HepG2 (cell line): ENCODE results near the gene MTRFR. TPM values are rescaled to one million over a fixed set of nuclear protein-coding genes. Genes with fewer than 3 reads are reported as not detected.

Source experiments
- KDM6A ChIP-seq: IDR thresholded peaks from 2 replicates; pipeline ENCODE4 v1.6.1; 2016; ENCODE audit warnings: low read depth
- LCORL ChIP-seq, 2 experiments: fragments of 450-650 bp in 1 of 2; sonication (generic) in 1 of 2; formaldehyde crosslinking in 1 of 2; IDR thresholded peaks; 2 replicates each; pipeline versions ENCODE4 v1.5.0 to v1.6.1; 2017 to 2020; ENCODE audit warnings: antibody characterized with exemption in 1 of 2, missing genetic modification reagents in 1 of 2
- MAFF ChIP-seq: IDR thresholded peaks from 2 replicates; pipeline ENCODE4 v1.6.1; 2011; ENCODE audit warnings: low read depth, low read length, improper control_type of control experiment
- NPAS2 ChIP-seq: sonication (generic); formaldehyde crosslinking; IDR thresholded peaks from 2 replicates; pipeline ENCODE4 v1.8.0; 2022; ENCODE audit warnings: mild to moderate bottlenecking, missing genetic modification reagents, borderline replicate concordance
- PRPF4 ChIP-seq: fragments of 200-400 bp; formaldehyde crosslinking; IDR thresholded peaks from 2 replicates; pipeline ENCODE4 v1.6.1; 2016; ENCODE audit warnings: low read length, low read depth; ENCODE audit not compliant: poor library complexity, severe bottlenecking
- RELA ChIP-seq: sonication (generic); formaldehyde crosslinking; IDR thresholded peaks from 2 replicates; pipeline ENCODE4 v1.4.0; 2020; ENCODE audit warnings: missing genetic modification reagents
- SMAD9 ChIP-seq: sonication (generic); formaldehyde crosslinking; IDR thresholded peaks from 2 replicates; pipeline ENCODE4 v1.5.1; 2020; ENCODE audit warnings: mild to moderate bottlenecking, missing genetic modification reagents
- TOE1 ChIP-seq: sonication (generic); formaldehyde crosslinking; IDR thresholded peaks from 2 replicates; pipeline ENCODE4 v1.4.0; 2020; ENCODE audit warnings: mild to moderate bottlenecking, missing genetic modification reagents
- ZKSCAN5 ChIP-seq: sonication (generic); formaldehyde crosslinking; IDR thresholded peaks from 2 replicates; pipeline ENCODE4 v1.5.1; 2020; ENCODE audit warnings: mild to moderate bottlenecking, missing genetic modification reagents
- ZNF180 ChIP-seq: sonication (generic); formaldehyde crosslinking; IDR thresholded peaks from 2 replicates; pipeline ENCODE4 v1.4.0; 2020; ENCODE audit warnings: low read depth, missing genetic modification reagents, borderline replicate concordance
- ZNF329 ChIP-seq: sonication (generic); formaldehyde crosslinking; IDR thresholded peaks from 2 replicates; pipeline ENCODE4 v1.9.0; 2021; ENCODE audit warnings: low read depth, mild to moderate bottlenecking, missing genetic modification reagents
- ZNF446 ChIP-seq: sonication (generic); formaldehyde crosslinking; IDR thresholded peaks from 2 replicates; pipeline ENCODE4 v1.5.0; 2020; ENCODE audit warnings: mild to moderate bottlenecking, missing genetic modification reagents
- ZNF543 ChIP-seq: sonication (generic); formaldehyde crosslinking; IDR thresholded peaks from 2 replicates; pipeline ENCODE4 v1.4.0; 2020; ENCODE audit warnings: mild to moderate bottlenecking, missing genetic modification reagents
- ZNF589 ChIP-seq: sonication (generic); formaldehyde crosslinking; conservative IDR thresholded peaks from 2 replicates; pipeline ENCODE4 v1.8.0; 2022; ENCODE audit warnings: mild to moderate bottlenecking, moderate library complexity, missing genetic modification reagents
- polyA plus RNA-seq, 8 experiments: library from polyadenylated mRNA; depleted of rRNA in 3 of 8; stranded (reverse) in 7 of 8; unstranded in 1 of 8; fragments of >200 nt; fragmentation: Illumina TruSeq in 4 of 8; extraction: Trizol in 4 of 8; gene quantifications; 2 replicates each; pipeline versions ENCODE4 v1.2.1 to v1.2.3, GENCODE V29; 2011 to 2016; ENCODE audit warnings: low read depth in 4 of 8, missing spikeins in 1 of 8, mixed read lengths in 1 of 8; ENCODE audit not compliant: insufficient read depth in 1 of 8
- total RNA-seq, 5 experiments: library from RNA; depleted of rRNA; stranded (reverse); fragments of >200 nt; fragmentation: Illumina TruSeq; extraction: Trizol; gene quantifications; 2 replicates each; pipeline ENCODE4 v1.2.3, GENCODE V29; 2016; ENCODE audit warnings: low read depth in 1 of 5
- TF ChIP-seq, protein P1 (sequence below): sonication (generic); formaldehyde crosslinking; conservative IDR thresholded peaks from 2 replicates; pipeline ENCODE4 v1.4.0; 2020; ENCODE audit warnings: missing genetic modification reagents
- TF ChIP-seq, protein P2 (sequence below): sonication (generic); formaldehyde crosslinking; IDR thresholded peaks from 2 replicates; pipeline ENCODE4 v1.4.0; 2020; ENCODE audit warnings: missing genetic modification reagents
- TF ChIP-seq, protein P3 (sequence below): sonication (generic); formaldehyde crosslinking; IDR thresholded peaks from 2 replicates; pipeline ENCODE4 v1.4.0; 2020; ENCODE audit warnings: low read depth, mild to moderate bottlenecking, missing genetic modification reagents
- TF ChIP-seq, protein P4 (sequence below): IDR thresholded peaks from 2 replicates; pipeline ENCODE4 v1.6.1; 2018; ENCODE audit warnings: missing genetic modification reagents
- TF ChIP-seq, protein P5 (sequence below): sonication (generic); formaldehyde crosslinking; IDR thresholded peaks from 2 replicates; pipeline ENCODE4 v1.5.0; 2020; ENCODE audit warnings: missing genetic modification reagents

MTRFR gene
- total and polyA plus RNA-seq, 2 of the 13 experiments (the other 11 are each of a cell fraction or from before 2014, with no cell fraction given): 7.1 to 9.9 TPM

DNA sequence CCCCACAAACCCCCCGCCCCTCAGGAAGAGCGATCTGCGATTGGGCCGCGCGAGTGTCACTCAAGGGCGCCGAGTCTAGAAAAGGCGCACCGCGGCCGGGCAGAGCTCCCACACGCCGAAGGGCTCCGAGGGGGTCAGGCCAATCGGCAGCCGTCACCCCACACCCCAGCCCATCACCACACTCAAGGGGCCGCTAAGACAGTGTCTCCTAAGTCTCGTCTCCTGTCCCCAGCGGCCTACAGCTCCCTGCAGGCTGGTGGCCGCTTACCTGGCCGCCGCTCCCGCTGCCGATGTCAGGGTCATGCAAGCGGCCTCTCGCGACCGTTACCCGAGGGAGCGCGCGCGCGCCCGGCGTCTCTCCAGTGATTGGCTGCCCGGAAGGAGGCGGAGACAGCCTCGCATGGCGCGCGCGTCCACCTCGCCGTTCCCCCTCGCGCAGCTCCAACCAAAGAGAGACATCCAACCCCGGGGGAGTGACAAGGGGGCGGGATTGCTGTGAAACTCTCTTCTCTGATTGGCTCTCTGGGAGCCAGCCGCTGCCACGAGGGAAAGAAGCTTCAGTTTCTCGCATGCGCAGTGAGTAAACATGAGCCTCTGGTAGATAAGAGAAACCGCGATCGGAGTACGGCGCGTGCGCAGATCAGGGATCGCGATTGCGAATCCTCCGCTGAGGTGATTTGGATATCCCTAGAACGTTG, at the start of gene MTRFR, which contains the start of gene MPHOSPH9 (continued):
- TF ChIP-seq, protein P1, sequence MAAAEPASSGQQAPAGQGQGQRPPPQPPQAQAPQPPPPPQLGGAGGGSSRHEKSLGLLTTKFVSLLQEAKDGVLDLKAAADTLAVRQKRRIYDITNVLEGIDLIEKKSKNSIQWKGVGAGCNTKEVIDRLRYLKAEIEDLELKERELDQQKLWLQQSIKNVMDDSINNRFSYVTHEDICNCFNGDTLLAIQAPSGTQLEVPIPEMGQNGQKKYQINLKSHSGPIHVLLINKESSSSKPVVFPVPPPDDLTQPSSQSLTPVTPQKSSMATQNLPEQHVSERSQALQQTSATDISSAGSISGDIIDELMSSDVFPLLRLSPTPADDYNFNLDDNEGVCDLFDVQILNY (CRISPR knock-in tag): 0 out of 2 replicates have a peak, but pooled peaks have one; percentile 73
- TF ChIP-seq, protein P2, sequence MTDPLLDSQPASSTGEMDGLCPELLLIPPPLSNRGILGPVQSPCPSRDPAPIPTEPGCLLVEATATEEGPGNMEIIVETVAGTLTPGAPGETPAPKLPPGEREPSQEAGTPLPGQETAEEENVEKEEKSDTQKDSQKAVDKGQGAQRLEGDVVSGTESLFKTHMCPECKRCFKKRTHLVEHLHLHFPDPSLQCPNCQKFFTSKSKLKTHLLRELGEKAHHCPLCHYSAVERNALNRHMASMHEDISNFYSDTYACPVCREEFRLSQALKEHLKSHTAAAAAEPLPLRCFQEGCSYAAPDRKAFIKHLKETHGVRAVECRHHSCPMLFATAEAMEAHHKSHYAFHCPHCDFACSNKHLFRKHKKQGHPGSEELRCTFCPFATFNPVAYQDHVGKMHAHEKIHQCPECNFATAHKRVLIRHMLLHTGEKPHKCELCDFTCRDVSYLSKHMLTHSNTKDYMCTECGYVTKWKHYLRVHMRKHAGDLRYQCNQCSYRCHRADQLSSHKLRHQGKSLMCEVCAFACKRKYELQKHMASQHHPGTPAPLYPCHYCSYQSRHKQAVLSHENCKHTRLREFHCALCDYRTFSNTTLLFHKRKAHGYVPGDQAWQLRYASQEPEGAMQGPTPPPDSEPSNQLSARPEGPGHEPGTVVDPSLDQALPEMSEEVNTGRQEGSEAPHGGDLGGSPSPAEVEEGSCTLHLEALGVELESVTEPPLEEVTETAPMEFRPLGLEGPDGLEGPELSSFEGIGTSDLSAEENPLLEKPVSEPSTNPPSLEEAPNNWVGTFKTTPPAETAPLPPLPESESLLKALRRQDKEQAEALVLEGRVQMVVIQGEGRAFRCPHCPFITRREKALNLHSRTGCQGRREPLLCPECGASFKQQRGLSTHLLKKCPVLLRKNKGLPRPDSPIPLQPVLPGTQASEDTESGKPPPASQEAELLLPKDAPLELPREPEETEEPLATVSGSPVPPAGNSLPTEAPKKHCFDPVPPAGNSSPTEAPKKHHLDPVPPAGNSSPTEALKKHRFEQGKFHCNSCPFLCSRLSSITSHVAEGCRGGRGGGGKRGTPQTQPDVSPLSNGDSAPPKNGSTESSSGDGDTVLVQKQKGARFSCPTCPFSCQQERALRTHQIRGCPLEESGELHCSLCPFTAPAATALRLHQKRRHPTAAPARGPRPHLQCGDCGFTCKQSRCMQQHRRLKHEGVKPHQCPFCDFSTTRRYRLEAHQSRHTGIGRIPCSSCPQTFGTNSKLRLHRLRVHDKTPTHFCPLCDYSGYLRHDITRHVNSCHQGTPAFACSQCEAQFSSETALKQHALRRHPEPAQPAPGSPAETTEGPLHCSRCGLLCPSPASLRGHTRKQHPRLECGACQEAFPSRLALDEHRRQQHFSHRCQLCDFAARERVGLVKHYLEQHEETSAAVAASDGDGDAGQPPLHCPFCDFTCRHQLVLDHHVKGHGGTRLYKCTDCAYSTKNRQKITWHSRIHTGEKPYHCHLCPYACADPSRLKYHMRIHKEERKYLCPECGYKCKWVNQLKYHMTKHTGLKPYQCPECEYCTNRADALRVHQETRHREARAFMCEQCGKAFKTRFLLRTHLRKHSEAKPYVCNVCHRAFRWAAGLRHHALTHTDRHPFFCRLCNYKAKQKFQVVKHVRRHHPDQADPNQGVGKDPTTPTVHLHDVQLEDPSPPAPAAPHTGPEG (CRISPR knock-in tag): peak; percentile 66; the same call in 1 of the 2 replicates
- no peak for TF ChIP-seq MAFF
- no peak for TF ChIP-seq KDM6A (CRISPR knock-in tag)
- TF ChIP-seq ZNF180: peak; percentile 84; the same call in 1 of the 2 replicates
- no peak for TF ChIP-seq LCORL (IDR thresholded peaks at IDR 0.05)
- TF ChIP-seq LCORL (CRISPR knock-in tag; IDR thresholded peaks at IDR 0.05): peak; percentile 66; the same call in 1 of the 2 replicates
- TF ChIP-seq ZNF446 (CRISPR knock-in tag): peak; percentile 83
- no peak for TF ChIP-seq ZNF329 (CRISPR knock-in tag)
- peak; percentile 89; the same call in 1 of the 2 replicates for TF ChIP-seq ZNF589
- peak; percentile 46; the same call in 1 of the 2 replicates for TF ChIP-seq SMAD9 (CRISPR knock-in tag)
- TF ChIP-seq, protein P3, sequence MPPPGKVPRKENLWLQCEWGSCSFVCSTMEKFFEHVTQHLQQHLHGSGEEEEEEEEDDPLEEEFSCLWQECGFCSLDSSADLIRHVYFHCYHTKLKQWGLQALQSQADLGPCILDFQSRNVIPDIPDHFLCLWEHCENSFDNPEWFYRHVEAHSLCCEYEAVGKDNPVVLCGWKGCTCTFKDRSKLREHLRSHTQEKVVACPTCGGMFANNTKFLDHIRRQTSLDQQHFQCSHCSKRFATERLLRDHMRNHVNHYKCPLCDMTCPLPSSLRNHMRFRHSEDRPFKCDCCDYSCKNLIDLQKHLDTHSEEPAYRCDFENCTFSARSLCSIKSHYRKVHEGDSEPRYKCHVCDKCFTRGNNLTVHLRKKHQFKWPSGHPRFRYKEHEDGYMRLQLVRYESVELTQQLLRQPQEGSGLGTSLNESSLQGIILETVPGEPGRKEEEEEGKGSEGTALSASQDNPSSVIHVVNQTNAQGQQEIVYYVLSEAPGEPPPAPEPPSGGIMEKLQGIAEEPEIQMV (CRISPR knock-in tag): no peak
- TF ChIP-seq TOE1 (CRISPR knock-in tag): no peak; the same call in 1 of the 2 replicates
- TF ChIP-seq, protein P4, sequence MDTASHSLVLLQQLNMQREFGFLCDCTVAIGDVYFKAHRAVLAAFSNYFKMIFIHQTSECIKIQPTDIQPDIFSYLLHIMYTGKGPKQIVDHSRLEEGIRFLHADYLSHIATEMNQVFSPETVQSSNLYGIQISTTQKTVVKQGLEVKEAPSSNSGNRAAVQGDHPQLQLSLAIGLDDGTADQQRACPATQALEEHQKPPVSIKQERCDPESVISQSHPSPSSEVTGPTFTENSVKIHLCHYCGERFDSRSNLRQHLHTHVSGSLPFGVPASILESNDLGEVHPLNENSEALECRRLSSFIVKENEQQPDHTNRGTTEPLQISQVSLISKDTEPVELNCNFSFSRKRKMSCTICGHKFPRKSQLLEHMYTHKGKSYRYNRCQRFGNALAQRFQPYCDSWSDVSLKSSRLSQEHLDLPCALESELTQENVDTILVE (CRISPR knock-in tag): peak; percentile 7; the same call in 1 of the 2 replicates
- 0 out of 2 replicates have a peak, but pooled peaks have one; percentile 28 for TF ChIP-seq ZNF543
- TF ChIP-seq, protein P5, sequence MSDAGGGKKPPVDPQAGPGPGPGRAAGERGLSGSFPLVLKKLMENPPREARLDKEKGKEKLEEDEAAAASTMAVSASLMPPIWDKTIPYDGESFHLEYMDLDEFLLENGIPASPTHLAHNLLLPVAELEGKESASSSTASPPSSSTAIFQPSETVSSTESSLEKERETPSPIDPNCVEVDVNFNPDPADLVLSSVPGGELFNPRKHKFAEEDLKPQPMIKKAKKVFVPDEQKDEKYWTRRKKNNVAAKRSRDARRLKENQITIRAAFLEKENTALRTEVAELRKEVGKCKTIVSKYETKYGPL: peak; percentile 59; the same call in 1 of the 2 replicates
- TF ChIP-seq PRPF4: no peak
- peak; percentile 79; the same call in 1 of the 2 replicates for TF ChIP-seq RELA
- no peak for TF ChIP-seq ZKSCAN5 (CRISPR knock-in tag)
- TF ChIP-seq NPAS2 (CRISPR knock-in tag): no peak
